Right ventricle myocardium superior (tissue), 1 donor: Measurements from ENCODE around the gene SSC5D. TPM values are rescaled to one million over a fixed set of nuclear protein-coding genes. Genes with fewer than 3 reads are reported as not detected.

Experiments
- ATAC-seq: fragments of 200-7000 bp; cut with Tn5 transposase; one replicate; pipeline ENCODE4 v1.9.1; 2020; ENCODE audit warnings: mild to moderate bottlenecking; ENCODE audit not compliant: poor library complexity
- DNase-seq: peaks from one replicate; pipeline ENCODE4 v3.0.0-alpha.2; 2020
- intact Hi-C: fragments of 100-400 bp; cut with DNase I; formaldehyde crosslinking; loops from one replicate; pipeline ENCODE4 v1.11.2; 2022
- total RNA-seq: library from RNA; stranded (reverse); fragmentation: NEBNext Ultra II Directional; extraction: Animal tissue kit (Norgen Biotek cat#: 25700); gene quantifications from one replicate; pipeline ENCODE4 v1.2.1, GENCODE V29; 2021
- donor health status: DM: no; HTN: yes; CAD: no; lungs with severe emphysema.

The SSC5D gene
- total RNA-seq, 1 donor from 2014 or later, result 2.6 TPM

DNA sequence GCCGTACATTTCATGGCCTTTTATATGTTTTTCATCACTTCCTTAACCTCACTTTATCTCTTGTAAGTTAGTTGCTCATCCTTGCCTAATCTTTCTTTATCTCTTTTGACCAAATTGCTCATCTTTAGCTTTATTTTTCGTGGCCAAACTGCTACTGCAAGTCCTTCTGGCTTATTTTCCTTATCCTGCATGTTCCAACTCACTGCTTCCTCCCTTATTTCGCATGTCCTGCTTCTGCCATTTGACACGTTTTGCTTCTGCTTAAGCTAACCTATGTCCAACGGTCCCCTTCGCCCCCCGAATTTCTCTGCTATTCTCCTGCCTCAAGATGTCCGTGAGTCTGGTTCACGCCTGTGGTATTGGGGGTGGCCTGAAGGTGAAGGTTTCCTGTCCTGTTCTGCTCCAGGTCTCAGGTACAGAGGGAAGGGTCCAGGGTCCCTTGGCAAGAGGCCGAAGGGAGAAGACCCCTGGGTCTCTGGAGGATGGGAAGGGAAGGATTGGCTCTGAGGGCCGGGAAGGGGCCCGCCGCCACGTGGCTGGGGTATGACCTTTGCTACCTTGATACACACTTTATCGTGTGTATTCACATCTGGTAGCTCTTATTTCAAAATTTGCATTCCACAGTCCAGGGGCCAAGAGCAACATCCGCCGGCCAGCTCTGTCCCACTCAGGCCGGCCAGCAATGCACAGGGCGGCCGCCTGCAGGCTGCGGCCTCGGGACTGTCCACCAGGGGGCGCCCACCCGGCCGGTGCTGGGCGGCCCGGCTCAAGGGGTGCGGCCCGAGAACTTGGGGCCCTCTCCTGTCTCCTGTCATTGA is 20.8 kb upstream of the SSC5D start:
- intact Hi-C loops, result loop anchor here (5.0 kb wide), 2 partner anchors 35 to 165 kb away; no protein-coding TSS in a partner anchor
- peak; percentile 86 for DNase-seq
- ATAC-seq, result peak; percentile 94

DNA sequence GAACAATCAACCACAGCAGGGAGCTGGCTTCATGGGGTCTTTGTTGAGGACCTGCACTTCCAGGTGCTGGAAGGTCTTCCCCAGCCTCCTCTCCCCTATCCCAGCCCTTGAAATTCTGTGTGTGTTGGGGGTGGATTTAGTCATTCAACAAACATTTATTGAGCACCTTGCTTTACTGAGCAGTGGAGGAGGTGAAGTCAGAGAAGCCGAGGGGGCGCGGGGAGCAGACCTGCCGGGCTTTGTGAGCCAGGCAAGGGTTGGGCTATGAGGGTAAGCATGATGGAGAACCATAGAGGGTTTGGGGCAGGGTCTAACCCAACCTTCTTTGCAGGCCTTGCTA is 20.2 kb upstream of the SSC5D start:
- DNase-seq, result no peak
- intact Hi-C loops, result loop anchor here (5.0 kb wide), 2 partner anchors 34 to 164 kb away; no protein-coding TSS in a partner anchor
- no peak for ATAC-seq

DNA sequence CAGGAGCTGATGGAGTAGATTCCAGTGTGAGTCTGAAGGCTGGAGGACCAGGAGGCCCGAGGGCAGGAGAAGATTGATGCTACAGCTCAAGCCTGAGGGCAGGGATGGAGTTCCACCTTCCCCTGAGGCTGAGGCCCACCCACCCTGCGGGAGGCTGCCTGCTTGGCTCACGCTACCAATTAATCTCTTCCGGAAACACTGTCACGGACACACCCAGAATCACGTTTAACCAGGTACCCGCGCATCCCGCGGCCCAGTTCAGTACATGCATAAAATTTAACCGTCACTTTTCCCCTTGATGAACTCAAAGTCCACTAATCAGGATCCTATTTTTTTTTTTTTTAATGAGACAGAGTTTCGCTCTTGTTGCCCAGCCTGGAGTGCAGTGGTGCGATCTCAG is 17.0 kb upstream of the SSC5D start:
- intact Hi-C loops, result no loop called here
- DNase-seq (no peak), ATAC-seq (no peak)

DNA sequence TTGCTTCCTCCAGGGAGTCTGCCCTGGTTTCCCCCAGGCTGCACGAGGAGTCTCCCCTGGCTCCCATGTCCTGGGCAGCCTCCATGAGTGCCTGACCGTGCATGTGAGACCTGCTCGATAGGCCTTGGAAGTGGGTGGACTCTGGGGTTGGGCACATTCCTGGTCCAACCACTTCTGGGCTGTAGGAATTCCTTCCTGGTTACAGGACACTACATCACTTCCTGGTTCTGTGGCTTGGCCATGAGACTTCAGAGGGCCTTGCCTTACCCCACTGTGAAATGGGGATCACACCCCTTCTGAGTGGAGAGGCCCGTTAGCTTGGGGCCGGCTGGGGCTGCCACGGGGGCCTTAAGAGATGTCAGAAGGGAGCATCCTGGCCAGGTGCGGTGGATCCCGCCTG is 15.8 kb upstream of the SSC5D start:
- no peak for DNase-seq
- intact Hi-C loops, result no loop called here
- ATAC-seq, result no peak

DNA sequence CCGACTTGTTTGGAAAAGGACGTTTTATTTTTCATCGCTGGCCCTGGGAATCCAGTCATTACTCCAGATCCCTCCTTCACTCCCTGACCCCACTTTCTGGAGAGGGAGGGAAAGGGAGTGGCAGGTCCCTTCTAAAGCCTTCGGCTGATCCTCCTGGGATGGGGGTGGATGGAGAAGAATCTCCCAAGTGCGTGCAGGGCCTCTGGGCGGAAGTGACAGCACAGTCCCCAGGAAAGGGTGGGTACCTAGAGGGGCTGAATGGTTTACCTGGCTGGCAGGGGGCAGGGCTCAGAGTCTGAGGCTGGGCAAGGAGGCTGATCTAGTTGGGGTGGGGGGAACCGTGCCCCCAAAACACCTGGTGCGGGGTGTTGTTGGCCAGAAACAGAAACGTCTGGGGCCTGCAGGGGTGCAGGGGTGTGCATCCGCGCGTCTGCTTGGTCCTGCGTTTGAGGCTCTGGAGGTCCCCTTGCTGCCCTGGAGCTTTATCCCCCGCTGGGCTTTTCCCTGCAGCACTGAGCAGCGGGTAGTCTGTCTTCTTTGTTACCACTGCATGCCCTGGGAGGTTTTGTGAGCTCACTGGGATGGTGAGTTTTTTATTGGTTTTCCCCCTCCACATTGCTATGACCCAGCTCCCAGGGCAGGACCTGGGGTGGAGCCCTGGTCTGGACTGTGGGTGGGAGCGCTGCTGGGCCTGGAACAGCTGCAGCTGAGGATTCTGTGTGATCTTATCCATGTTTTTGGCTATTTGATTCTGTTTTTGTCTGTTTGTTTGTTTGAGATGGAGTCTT is 14.8 kb upstream of the SSC5D start:
- ATAC-seq (no peak), DNase-seq (no peak)
- intact Hi-C loops, result no loop called here

DNA sequence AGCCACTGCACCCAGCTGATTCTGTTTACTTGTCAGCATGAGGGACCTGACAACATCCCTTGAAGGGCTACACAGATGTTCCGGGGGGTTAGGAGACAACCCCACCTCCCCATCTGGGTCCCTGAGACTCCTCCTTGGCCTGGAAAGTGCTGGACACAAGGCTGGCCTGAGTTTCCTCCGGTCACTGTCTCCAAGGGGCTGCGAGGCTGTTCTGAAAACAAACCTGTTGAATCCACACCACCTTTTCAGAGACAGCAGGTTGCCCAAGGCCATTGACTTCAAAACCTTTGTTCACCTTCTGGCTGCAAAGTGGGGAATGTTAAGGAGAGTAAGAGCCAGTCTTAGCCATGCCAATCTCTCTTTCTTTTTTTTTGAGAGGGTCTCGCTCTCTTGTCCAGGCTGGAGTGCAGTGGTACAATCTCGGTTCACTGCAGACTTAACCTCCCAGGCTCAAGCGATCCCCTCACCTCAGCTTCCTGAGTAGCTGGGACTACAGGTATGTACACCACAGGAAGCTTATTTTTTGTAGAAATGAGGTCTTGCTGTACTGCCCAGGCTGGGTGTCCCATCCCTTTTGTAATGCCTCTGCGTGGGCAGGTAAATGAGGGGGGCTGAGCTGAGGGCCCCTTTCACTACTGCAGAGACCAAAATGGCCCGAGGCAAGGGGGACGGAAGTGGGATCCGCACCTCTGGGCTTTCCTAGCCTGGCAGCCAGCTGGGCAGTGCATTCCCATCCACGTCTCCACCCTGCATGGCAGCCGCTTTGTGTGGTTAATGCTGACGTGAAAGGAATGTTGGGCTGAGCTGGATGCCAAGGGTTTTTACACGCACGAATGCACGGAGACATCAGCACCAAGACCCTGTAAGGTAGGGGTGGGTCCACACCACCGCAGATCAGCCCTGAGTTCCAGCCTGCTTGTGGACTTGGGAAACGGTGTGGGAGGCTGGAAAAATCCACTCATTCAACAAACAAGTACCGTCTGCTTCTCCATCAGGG is 13.7 kb upstream of the SSC5D start:
- ATAC-seq (no peak), DNase-seq (no peak)
- intact Hi-C loops, result no loop called here

DNA sequence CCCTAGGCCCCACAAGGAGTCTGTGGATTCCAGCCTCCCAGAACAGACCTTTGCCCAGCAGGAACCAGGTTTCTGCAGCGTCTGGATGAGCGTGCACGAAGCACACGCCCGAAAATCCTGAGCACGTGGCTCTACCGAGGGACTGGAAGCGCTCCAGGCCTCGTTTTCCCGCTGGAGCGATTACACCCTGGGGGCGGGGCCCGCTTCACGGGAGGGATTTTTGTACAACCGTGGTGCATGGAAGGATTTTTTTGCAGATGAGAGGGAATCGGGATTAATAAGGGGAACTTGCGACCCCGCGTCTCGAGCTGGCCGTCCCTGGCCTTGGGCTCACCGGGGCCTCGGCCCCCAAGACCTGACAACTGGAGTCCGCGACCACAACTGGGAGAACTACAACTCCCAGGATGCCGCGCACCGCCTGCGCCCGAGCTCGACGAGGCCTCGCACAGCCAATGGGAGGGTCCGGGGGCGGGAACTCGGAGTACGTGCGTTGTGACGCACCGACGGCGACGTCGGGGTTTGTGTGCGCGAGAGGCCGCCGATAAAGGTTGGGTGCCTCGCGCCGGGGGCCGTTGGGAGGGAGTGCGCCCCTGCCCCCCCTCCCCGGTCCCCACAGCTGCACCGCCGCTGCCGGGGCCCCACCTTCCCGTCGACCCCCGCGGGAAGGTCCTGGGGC is 12.0 kb upstream of the SSC5D start, which contains the start of gene ZNF628:
Gene ZNF628, plus strand, starts transcription at position 518 of the 676 bp plus-strand sequence. CDS start 3,294 bp downstream, outside the sequence.
- DNase-seq (peak; percentile 100), ATAC-seq (peak; percentile 97)
- intact Hi-C loops, result no loop called here

DNA sequence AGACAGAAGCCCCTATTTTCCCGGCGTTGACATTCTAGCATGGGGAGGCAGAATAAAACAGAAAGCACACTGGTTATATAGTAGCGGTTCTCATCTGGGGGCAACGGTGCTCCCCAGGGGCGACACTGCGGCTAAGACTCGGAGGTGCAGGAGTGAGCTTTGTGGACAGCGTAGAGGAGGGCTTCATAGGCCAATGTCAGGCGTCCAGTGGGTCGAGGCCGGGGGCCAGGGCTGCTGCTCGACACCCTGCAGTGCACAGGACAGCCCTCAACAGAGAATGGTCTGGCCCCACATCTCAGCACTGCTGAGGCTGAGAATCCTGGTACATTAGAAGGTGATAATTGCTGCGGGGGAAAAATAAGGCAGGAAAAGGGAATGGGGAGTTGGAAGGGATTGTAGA is 10.3 kb upstream of the SSC5D start:
- ATAC-seq (no peak), DNase-seq (no peak)
- intact Hi-C loops, result no loop called here

DNA sequence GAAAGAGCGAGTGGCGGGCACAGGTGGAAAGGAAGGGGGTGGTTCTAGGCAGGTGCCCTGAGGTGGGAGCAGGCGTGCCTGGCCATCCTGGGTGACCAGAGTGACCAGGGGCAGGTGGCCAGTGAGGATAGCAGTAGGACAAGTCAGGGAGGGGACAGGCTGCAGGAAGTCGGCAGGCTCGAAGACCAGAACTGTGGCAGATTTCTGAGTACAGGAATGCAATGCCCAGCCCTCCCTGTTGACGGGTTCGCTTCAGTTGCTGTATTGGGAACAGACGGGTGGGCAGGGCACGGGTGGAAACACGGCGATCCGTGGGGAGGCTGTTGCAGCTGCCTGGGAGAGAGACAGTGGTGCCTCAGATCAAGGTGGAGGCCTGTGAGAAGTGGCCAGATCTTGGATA is 9.9 kb upstream of the SSC5D start:
- intact Hi-C loops, result no loop called here
- ATAC-seq (no peak), DNase-seq (no peak)

DNA sequence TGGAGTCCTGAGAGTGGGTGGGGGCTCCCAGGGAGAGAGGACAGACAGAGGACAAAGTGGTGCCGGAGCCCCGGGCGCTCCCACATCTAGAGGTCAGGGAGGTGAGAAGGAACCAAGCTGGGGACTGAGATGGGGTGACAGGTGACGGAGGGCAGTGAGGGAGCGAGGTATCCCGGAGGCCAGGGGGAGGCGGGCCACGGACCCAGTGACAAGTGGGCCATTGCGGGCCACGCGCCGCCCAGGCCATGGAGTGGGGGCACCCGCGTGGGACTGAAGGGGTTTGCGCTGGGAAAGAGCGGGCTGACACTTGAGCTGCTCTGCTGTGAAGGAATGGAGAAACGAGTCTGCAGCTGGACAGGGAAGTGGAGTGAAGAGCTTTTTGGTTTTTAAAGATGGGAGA is 9.2 kb upstream of the SSC5D start:
- ATAC-seq, result no peak

DNA sequence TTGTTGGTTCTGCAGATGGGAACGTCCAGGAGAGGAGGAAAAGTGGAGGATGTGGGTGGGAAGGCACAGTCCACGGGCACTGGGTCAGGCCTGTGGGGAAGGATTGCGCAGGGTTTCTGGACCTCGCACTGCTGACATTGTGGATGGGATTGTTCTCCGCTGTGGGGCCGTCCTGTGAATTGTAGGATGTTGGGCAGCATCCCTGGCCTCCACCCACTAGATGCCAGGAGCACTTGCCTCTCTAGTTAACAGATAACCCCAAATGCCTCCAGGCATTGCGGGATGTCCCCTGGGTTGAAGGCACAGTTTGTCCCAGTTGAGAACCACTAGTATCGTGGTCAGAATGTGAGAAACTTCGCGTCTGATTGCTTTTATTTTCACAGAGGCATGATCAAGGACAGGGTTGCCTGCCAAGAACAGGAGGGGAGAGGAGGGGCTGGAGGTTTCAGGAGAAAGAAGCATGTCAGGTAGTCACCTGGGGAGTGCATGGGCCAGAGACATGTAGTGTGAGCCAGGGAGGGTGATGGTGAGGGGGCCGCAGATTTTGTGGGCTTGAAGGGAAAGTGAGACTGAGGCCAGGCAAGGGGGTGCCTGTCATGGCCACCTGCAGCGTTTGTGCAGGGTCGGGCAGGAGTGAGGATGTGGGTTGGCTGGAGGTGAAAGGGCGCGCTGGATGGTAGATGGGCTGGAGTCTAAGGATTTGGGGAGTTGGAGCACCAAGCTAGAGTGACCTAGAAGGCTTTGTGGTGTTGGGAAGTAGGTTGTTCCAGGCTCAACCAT is 8.6 kb upstream of the SSC5D start:
- DNase-seq (no peak), ATAC-seq (no peak)
- intact Hi-C loops, result no loop called here

More for the DNA sequence above, 9.2 kb upstream of the SSC5D start:
- intact Hi-C loops, result no loop called here
- DNase-seq, result no peak

DNA sequence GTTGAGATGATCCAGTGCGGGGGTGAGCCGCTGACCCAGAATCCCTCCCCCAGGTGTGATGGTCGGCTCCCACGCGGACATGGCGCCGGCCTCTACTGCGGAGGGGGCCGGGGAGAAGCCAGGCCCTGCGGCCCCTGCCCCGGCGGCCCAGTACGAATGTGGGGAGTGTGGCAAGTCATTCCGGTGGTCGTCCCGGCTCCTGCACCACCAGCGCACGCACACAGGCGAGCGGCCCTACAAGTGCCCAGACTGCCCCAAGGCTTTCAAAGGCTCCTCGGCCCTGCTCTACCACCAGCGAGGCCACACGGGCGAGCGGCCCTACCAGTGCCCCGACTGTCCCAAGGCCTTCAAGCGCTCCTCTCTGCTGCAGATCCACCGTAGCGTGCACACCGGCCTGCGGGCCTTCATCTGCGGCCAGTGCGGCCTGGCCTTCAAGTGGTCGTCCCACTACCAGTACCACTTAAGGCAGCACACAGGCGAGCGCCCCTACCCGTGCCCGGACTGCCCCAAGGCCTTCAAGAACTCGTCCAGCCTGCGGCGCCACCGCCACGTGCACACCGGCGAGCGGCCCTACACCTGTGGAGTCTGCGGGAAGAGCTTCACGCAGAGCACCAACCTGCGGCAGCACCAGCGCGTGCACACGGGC is 7.0 kb upstream of the SSC5D start:
- intact Hi-C loops, result no loop called here
- DNase-seq, result no peak
- no peak for ATAC-seq

DNA sequence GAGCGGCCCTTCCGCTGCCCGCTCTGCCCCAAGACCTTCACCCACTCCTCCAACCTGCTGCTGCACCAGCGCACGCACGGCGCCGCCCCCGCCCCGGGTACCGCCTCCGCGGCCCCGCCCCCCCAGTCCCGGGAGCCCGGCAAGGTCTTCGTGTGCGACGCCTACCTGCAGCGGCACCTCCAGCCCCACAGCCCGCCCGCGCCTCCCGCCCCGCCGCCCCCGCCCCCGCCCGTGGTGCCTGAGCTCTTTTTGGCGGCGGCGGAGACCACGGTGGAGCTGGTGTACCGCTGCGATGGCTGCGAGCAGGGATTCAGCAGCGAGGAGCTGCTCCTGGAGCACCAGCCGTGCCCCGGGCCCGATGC is 6.5 kb upstream of the SSC5D start:
- intact Hi-C loops, result no loop called here
- DNase-seq (no peak), ATAC-seq (no peak)

DNA sequence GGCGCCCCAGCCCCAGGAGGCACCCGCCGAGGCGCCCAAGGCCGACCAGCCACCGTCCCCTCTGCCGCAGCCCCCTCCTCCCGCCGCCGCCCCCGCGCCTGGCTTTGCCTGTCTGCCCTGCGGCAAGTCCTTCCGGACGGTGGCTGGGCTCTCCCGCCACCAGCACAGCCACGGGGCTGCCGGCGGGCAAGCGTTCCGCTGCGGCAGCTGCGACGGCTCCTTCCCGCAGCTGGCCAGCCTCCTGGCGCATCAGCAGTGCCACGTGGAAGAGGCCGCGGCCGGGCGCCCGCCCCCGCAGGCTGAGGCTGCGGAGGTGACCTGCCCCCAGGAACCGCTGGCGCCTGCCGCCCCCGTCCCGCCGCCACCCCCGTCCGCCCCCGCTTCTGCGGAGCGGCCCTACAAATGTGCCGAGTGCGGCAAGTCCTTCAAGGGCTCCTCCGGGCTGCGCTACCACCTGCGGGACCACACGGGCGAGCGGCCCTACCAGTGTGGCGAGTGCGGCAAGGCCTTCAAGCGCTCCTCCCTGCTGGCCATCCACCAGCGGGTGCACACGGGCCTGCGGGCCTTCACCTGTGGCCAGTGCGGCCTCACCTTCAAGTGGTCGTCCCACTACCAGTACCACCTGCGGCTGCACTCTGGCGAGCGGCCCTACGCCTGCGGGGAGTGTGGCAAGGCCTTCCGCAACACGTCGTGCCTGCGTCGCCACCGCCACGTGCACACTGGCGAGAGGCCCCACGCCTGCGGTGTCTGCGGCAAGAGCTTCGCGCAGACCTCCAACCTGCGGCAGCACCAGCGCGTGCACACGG is 5.9 kb upstream of the SSC5D start:
- DNase-seq (no peak), ATAC-seq (no peak)
- intact Hi-C loops, result no loop called here

DNA sequence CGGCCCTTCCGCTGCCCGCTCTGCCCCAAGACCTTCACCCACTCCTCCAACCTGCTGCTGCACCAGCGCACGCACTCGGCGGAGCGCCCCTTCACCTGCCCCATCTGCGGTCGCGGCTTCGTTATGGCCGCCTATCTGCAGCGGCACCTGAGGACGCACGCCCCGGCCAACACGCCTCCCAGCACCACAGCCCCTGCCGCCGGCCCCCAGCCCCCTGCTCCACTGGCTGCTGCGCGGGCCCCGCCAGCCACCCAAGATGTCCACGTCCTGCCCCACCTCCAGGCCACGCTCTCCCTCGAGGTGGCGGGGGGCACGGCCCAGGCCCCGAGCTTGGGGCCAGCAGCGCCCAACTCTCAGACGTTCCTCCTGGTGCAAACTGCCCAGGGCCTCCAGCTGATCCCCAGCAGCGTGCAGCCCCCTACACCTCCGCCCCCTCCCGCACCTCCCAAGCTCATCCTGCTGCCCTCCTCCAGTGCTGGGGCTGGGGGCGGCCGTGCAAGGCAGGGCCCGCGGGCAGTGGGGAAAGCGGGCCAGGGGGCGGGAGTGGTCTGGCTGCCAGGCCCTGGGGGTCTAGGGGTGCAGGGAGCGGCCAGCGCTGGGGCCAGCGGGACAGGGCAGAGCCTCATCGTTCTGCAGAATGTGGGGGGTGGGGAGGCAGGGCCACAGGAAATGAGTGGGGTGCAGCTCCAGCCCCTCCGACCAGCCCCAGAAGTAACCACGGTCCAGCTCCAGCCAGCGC is 5.1 kb upstream of the SSC5D start:
- ATAC-seq (no peak), DNase-seq (no peak)
- intact Hi-C loops, result no loop called here
